ENCODE measurements around the gene MCIDAS.

MCIDAS gene

GRCh38 chr5:55191165-55191564 lies 36.0 kb downstream of the MCIDAS start:
- Histone ChIP-seq H2AFZ (ENCODE audit: low read length) (no peak overlapping the region), H3K4me2 (ENCODE audit: low read length) (no peak overlapping the region), H3K4me1 (ENCODE audit: insufficient read depth, low read length, severe bottlenecking) (no peaks in the 10 kb centered on the region), H3K9me2 (ENCODE audit: low read depth, low read length) (no peaks in the 10 kb centered on the region), H3K9ac (ENCODE audit: low read length) (no peak overlapping the region), H4K20me1 (ENCODE audit: insufficient read depth, low read length) (no peaks in the 10 kb centered on the region), H3K36me3 (ENCODE audit: insufficient read depth, low read length) (no peaks in the 10 kb centered on the region), H3K27ac (ENCODE audit: low read depth, low read length, poor library complexity, severe bottlenecking) (no peak overlapping the region), H3K4me3 (ENCODE audit: low read depth, low read length, poor library complexity, severe bottlenecking) (no peak overlapping the region), H3K27me3 (ENCODE audit: insufficient read depth, low read length) (peaks cover 3% of the 10 kb centered on the region), H3K79me2 (ENCODE audit: insufficient read depth, low read length) (no peaks in the 10 kb centered on the region), H3K9me3 (ENCODE audit: low read length) (no peaks in the 10 kb centered on the region), H3F3A (ENCODE audit: insufficient read depth, low read length) (no peaks in the 10 kb centered on the region)
- TF ChIP-seq CTCF (IDR thresholded peaks at IDR 0.05; ENCODE audit: low read length): no peak
- TF ChIP-seq EZH2 (IDR thresholded peaks at IDR 0.05; ENCODE audit: borderline replicate concordance, low read length): no peak

DNA sequence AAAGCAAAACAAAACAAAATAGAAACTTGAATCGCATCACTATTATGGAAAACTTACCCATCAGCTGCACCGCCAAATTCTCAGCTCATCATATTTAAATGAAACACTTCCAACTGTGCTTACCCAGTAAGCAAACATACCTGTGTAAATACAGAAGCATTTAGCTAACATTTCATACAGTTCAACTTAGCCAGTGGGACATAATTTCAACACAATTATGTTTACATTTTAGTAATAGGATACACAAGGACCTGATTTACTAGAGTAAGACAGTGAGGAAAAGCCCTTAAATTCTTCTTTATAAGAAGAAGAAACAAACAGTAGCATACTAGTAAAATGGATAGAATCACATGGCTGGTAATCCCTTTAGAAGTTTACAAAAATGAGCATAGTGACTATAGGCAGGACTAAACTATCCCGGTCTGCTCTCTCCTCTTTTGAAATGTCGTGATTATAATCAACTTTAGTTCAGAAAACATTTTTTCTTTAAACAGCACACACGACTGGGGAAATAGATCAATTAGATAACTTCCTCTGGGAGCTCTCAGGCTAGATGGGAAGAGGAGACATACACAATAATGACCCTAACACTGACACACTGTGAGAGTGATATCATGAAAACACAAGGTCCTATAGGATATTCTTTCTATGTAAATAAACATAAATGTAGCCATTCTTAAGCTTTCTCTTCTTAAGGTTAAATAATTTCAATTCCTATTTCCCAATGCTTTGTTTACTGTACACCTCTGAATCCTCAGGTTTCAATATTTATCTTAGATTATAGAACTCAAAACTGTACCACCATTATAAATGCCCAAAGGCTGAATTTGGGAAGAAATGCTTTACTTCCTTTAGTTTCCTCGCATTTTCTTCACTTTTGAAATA lies 38.2 kb downstream of the MCIDAS start:
- no peak overlapping the region for H3K27ac ChIP-seq (ENCODE audit: low read depth, low read length, poor library complexity, severe bottlenecking)
- H2AFZ ChIP-seq (ENCODE audit: low read length): no peak overlapping the region
- H4K20me1 ChIP-seq (ENCODE audit: insufficient read depth, low read length): no peaks in the 10 kb centered on the region
- H3F3A ChIP-seq (ENCODE audit: insufficient read depth, low read length): no peaks in the 10 kb centered on the region
- H3K4me1 ChIP-seq (ENCODE audit: insufficient read depth, low read length, severe bottlenecking): no peaks in the 10 kb centered on the region
- H3K4me3 ChIP-seq (ENCODE audit: low read depth, low read length, poor library complexity, severe bottlenecking): no peak overlapping the region
- H3K9me2 ChIP-seq (ENCODE audit: low read depth, low read length): no peaks in the 10 kb centered on the region
- no peaks in the 10 kb centered on the region; the same call in 1 of the 2 replicates for H3K36me3 ChIP-seq (ENCODE audit: insufficient read depth, low read length)
- TF ChIP-seq CTCF (IDR thresholded peaks at IDR 0.05; ENCODE audit: low read length) (no peak), EZH2 (IDR thresholded peaks at IDR 0.05; ENCODE audit: borderline replicate concordance, low read length) (no peak)
- H3K9me3 ChIP-seq (ENCODE audit: low read length): 0 out of 2 replicates have a peak, but pooled peaks cover 2% of the 10 kb centered on the region
- peaks cover 9% of the 10 kb centered on the region for H3K27me3 ChIP-seq (ENCODE audit: insufficient read depth, low read length)
- H3K4me2 ChIP-seq (ENCODE audit: low read length): no peak overlapping the region
- H3K9ac ChIP-seq (ENCODE audit: low read length): no peak overlapping the region
- H3K79me2 ChIP-seq (ENCODE audit: insufficient read depth, low read length): no peaks in the 10 kb centered on the region

- H3K4me1 ChIP-seq (ENCODE audit: insufficient read depth, low read length, severe bottlenecking): no peaks in the 10 kb centered on the region
- no peaks in the 10 kb centered on the region for H3K79me2 ChIP-seq (ENCODE audit: insufficient read depth, low read length)
- no peak overlapping the region for H2AFZ ChIP-seq (ENCODE audit: low read length)
- H3K36me3 ChIP-seq (ENCODE audit: insufficient read depth, low read length): no peaks in the 10 kb centered on the region; the same call in 1 of the 2 replicates
- no peaks in the 10 kb centered on the region for H4K20me1 ChIP-seq (ENCODE audit: insufficient read depth, low read length)
- no peak for TF ChIP-seq EZH2 (IDR thresholded peaks at IDR 0.05; ENCODE audit: borderline replicate concordance, low read length)
- no peak for TF ChIP-seq CTCF (IDR thresholded peaks at IDR 0.05; ENCODE audit: low read length)
- no peaks in the 10 kb centered on the region for H3F3A ChIP-seq (ENCODE audit: insufficient read depth, low read length)
- peaks cover 9% of the 10 kb centered on the region for H3K27me3 ChIP-seq (ENCODE audit: insufficient read depth, low read length)
- H3K9me3 ChIP-seq (ENCODE audit: low read length): 0 out of 2 replicates have a peak, but pooled peaks cover 2% of the 10 kb centered on the region
- H3K9me2 ChIP-seq (ENCODE audit: low read depth, low read length): no peaks in the 10 kb centered on the region
- H3K4me3 ChIP-seq (ENCODE audit: low read depth, low read length, poor library complexity, severe bottlenecking): no peak overlapping the region
- H3K27ac ChIP-seq (ENCODE audit: low read depth, low read length, poor library complexity, severe bottlenecking): no peak overlapping the region
- no peak overlapping the region for H3K4me2 ChIP-seq (ENCODE audit: low read length)
- H3K9ac ChIP-seq (ENCODE audit: low read length): no peak overlapping the region
These were observed 39.7 kb downstream of the MCIDAS start for GRCh38 chr5:55187370-55187769.

Data from OCI-LY1 (cell line).